Measurements from ENCODE around the gene ABI3BP. TPM values are rescaled to one million over a fixed set of nuclear protein-coding genes. Genes with fewer than 3 reads are reported as not detected.
"Not testable (repeated sequence)": the region's sequence is repeated elsewhere in the genome, so short reads cannot be mapped to it uniquely, and the experiment has no call there.

The ABI3BP gene
- total RNA-seq, 4 donors from 2014 or later: 7.9 to 32.6 (median 17.6) TPM

DNA sequence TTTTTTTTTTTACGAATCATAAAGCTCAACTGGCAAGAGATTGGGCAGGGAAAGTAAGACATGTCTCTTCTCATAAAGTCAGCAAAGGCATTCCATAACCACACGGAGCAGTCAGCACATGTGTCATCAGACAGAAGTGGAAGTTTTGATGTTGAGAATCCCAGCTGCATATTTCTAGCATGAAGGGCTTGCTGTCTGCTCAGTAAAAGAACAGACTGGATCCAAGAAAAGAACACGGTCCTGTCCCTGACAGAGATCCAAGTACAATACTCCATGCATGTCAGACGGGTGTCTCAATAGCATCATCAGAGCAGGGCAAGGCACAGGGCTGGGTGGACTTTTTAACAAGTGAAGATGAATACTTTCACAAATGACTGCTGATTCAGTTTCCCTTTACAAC lies 38.2 kb downstream of the ABI3BP start:
- H3K9me3 ChIP-seq: peaks cover 0 to 9% of the 10 kb centered on the region in 2 donors
- H3K27me3 ChIP-seq: no peaks in the 10 kb centered on the region
- TF ChIP-seq EP300 (IDR thresholded peaks at IDR 0.05; ENCODE audit: low read depth) (no peak), POLR2AphosphoS5 (IDR thresholded peaks at IDR 0.05) (peak; percentile 52 to 58 (median 55)), POLR2A (IDR thresholded peaks at IDR 0.05) (no peak)
- TF ChIP-seq, protein P1, sequence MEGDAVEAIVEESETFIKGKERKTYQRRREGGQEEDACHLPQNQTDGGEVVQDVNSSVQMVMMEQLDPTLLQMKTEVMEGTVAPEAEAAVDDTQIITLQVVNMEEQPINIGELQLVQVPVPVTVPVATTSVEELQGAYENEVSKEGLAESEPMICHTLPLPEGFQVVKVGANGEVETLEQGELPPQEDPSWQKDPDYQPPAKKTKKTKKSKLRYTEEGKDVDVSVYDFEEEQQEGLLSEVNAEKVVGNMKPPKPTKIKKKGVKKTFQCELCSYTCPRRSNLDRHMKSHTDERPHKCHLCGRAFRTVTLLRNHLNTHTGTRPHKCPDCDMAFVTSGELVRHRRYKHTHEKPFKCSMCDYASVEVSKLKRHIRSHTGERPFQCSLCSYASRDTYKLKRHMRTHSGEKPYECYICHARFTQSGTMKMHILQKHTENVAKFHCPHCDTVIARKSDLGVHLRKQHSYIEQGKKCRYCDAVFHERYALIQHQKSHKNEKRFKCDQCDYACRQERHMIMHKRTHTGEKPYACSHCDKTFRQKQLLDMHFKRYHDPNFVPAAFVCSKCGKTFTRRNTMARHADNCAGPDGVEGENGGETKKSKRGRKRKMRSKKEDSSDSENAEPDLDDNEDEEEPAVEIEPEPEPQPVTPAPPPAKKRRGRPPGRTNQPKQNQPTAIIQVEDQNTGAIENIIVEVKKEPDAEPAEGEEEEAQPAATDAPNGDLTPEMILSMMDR (IDR thresholded peaks at IDR 0.05): no peak
- no peaks in the 10 kb centered on the region for H3K36me3 ChIP-seq
- H3K4me1 ChIP-seq: peaks cover 0 to 6% (median 4%) of the 10 kb centered on the region in 4 donors
- H3K4me3 ChIP-seq: no peak overlapping the region
- in situ Hi-C loops (cut with MboI; ENCODE audit: low pct_ligation_motif_present in 1 of 4, low pct_unique_long_range_greater_than_20kb in 1 of 4, low sequenced_read_pairs in 3 of 4): no loop called here
- H3K27ac ChIP-seq: peak overlapping the region; percentile 22 to 62 (median 34)
- WGBS, 2 donors (ENCODE audit: low coverage in 1 of 2): 20 to 38% methylated on average over 2 to 4 of the region's 4 CpGs
- intact Hi-C loops (cut with DNase I; ENCODE audit: low total_unique reads): no loop called here
- DNase-seq: peak; percentile 14

DNA sequence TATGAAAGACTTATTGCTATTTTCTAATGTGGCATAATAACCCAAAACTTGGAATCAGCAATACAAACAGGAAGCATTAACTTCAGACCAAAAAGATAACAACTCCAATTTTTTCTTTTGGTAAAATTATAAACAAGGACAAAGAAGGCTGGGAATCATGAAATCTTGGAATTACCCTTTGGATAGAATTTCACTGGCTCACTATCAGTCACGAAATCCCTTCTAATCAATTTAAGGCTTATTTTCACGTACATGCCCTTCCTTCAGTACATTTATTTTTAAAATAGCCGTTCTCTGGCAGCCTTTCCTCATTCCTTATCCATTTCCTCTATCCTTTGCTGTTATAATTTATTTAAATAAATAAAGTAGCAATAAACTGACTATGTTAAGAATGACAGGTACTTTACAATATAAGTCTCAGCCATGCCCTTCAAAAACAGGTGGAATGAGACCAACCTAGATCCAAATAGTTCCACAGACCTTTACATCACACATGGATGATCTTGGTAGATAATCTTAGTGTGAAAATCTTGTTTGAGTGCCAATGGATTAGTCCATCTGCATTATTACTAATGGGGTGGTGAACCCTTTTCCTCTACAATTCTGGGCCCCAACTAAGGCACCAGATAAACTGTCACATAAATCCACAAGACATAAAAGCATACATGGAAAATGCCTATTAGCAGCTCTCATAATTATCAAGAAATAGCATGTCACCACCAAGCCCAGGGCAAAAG lies 38.9 kb downstream of the ABI3BP start:
- intact Hi-C loops (cut with DNase I; ENCODE audit: low total_unique reads): no loop called here
- Histone ChIP-seq H3K27ac (peak overlapping the region; percentile 1 to 62 (median 30)), H3K9me3 (peaks cover 0 to 5% of the 10 kb centered on the region in 2 donors), H3K4me1 (peaks cover 0 to 6% (median 4%) of the 10 kb centered on the region in 4 donors), H3K4me3 (no peak overlapping the region), H3K36me3 (no peaks in the 10 kb centered on the region), H3K27me3 (no peaks in the 10 kb centered on the region)
- DNase-seq: no peak
- TF ChIP-seq POLR2AphosphoS5 (IDR thresholded peaks at IDR 0.05): no peak
- TF ChIP-seq, protein P1 (IDR thresholded peaks at IDR 0.05): no peak
- TF ChIP-seq EP300 (IDR thresholded peaks at IDR 0.05; ENCODE audit: low read depth): no peak
- TF ChIP-seq POLR2A (IDR thresholded peaks at IDR 0.05): no peak
- WGBS, 2 donors (ENCODE audit: low coverage in 1 of 2): 42 to 54% methylated on average over 3 of the region's 3 CpGs
- in situ Hi-C loops (cut with MboI; ENCODE audit: low pct_ligation_motif_present in 1 of 4, low pct_unique_long_range_greater_than_20kb in 1 of 4, low sequenced_read_pairs in 3 of 4): no loop called here

DNA sequence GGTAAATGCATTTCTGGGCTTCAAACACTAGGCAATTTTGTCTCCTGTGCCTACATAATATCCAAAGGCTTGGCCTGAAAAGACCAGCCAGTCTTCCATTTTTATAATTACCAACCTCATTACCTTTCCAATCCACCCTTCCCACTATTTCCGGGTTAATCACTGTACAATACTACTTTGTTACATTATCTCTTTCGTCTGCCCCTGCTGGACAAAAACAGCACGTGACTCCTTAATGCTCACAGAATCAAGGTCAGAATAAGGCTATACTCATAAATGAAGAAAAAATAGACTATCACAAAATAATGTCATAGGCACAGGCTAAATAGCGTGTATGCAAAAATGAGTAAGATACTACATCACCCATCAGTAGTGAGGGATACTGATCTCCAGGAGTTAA lies 40.1 kb downstream of the ABI3BP start:
- intact Hi-C loops (cut with DNase I; ENCODE audit: low total_unique reads): no loop called here
- Histone ChIP-seq H3K4me1 (peaks cover 0 to 6% (median 4%) of the 10 kb centered on the region in 4 donors), H3K36me3 (no peaks in the 10 kb centered on the region), H3K27ac (no peak overlapping the region), H3K9me3 (no peaks in the 10 kb centered on the region), H3K27me3 (no peaks in the 10 kb centered on the region), H3K4me3 (no peak overlapping the region)
- TF ChIP-seq, protein P1 (IDR thresholded peaks at IDR 0.05): no peak
- TF ChIP-seq POLR2A (IDR thresholded peaks at IDR 0.05) (no peak), POLR2AphosphoS5 (IDR thresholded peaks at IDR 0.05) (no peak), EP300 (IDR thresholded peaks at IDR 0.05; ENCODE audit: low read depth) (no peak)
- no peak for DNase-seq
- WGBS, 2 donors (ENCODE audit: low coverage in 1 of 2): 62 to 71% methylated on average over 4 of the region's 4 CpGs
- in situ Hi-C loops (cut with MboI; ENCODE audit: low pct_ligation_motif_present in 1 of 4, low pct_unique_long_range_greater_than_20kb in 1 of 4, low sequenced_read_pairs in 3 of 4): no loop called here

DNA sequence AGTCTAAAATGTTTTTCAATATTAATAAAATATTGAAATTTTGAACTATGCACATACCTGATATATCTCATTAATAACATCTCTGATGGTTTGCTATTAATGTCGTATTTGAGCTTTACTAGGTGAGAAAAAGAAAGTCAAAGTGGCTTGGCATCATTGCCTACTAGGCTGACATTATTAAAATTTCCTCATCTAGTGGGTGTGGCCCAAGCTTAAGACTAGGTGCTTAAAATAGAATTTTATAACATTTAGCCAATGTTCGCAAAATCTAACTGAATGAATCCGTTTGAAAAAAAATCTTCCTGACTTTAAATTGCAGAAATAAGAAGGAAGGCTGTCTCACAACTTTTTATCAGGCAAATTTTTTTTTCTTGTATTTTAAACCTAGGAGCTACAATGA lies 46.1 kb downstream of the ABI3BP start:
- Histone ChIP-seq H3K4me3 (no peak overlapping the region), H3K9me3 (no peaks in the 10 kb centered on the region), H3K27ac (no peak overlapping the region), H3K36me3 (no peaks in the 10 kb centered on the region), H3K4me1 (no peaks in the 10 kb centered on the region), H3K27me3 (no peaks in the 10 kb centered on the region)
- in situ Hi-C loops (cut with MboI; ENCODE audit: low pct_ligation_motif_present in 1 of 4, low pct_unique_long_range_greater_than_20kb in 1 of 4, low sequenced_read_pairs in 3 of 4): no loop called here
- intact Hi-C loops (cut with DNase I; ENCODE audit: low total_unique reads): no loop called here
- no peak for DNase-seq
- TF ChIP-seq POLR2AphosphoS5 (IDR thresholded peaks at IDR 0.05): no peak
- TF ChIP-seq EP300 (IDR thresholded peaks at IDR 0.05; ENCODE audit: low read depth): no peak
- TF ChIP-seq, protein P1 (IDR thresholded peaks at IDR 0.05): no peak
- TF ChIP-seq POLR2A (IDR thresholded peaks at IDR 0.05): no peak
- 60 to 61% methylated on average over 3 of the region's 3 CpGs for WGBS, 2 donors (ENCODE audit: low coverage in 1 of 2)

DNA sequence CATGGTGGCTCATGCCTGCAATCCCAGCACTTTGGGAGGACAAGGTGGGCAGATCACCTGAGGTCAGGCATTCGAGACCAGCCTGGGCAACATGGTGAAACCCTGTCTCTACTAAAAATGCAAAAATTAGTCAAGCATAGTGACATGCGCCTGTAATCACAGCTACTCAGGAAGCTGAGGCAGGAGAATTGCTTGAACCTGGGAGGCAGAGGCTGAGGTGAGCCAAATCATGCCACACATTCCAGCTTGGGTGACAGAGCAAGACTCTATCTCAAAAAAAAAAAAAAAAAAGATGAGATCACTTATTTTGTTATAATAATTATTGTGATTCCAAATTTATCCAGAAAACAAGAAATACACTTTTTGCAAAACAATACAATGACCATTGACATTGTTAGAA lies 47.1 kb downstream of the ABI3BP start:
- H3K27me3 ChIP-seq; H3K4me1 ChIP-seq; intact Hi-C loops (cut with DNase I; ENCODE audit: low total_unique reads); in situ Hi-C loops (cut with MboI; ENCODE audit: low pct_ligation_motif_present in 1 of 4, low pct_unique_long_range_greater_than_20kb in 1 of 4, low sequenced_read_pairs in 3 of 4); H3K9me3 ChIP-seq; H3K27ac ChIP-seq; H3K4me3 ChIP-seq; DNase-seq; H3K36me3 ChIP-seq: not testable (repeated sequence)
- 83 to 87% methylated on average over 2 of the region's 2 CpGs for WGBS, 2 donors (ENCODE audit: low coverage in 1 of 2)

All from transverse colon (tissue), 4 donors.